Glutamatergic neuron (in vitro differentiated cells): ENCODE data around the gene PPP1R13B. TPM values are rescaled to one million over a fixed set of nuclear protein-coding genes. Genes with fewer than 3 reads are reported as not detected.

Experiments
- DNase-seq: peaks from one replicate; pipeline ENCODE4 v3.0.0; 2022
- H3K27ac Mint-ChIP-seq: one replicate; pipeline ENCODE4 v1.8.0; 2020; ENCODE audit warnings: mild to moderate bottlenecking, mixed read lengths, inconsistent platforms; ENCODE audit not compliant: unreplicated experiment
- H3K27me3 Mint-ChIP-seq: one replicate; pipeline ENCODE4 v1.8.0; 2020; ENCODE audit warnings: mild to moderate bottlenecking, moderate library complexity, mixed read lengths, inconsistent platforms; ENCODE audit not compliant: unreplicated experiment
- H3K36me3 Mint-ChIP-seq: one replicate; pipeline ENCODE4 v1.8.0; 2020; ENCODE audit warnings: mild to moderate bottlenecking, mixed read lengths, inconsistent platforms; ENCODE audit not compliant: unreplicated experiment
- H3K4me1 Mint-ChIP-seq: one replicate; pipeline ENCODE4 v1.8.0; 2020; ENCODE audit warnings: mild to moderate bottlenecking, low read depth, mixed read lengths, inconsistent platforms; ENCODE audit not compliant: unreplicated experiment
- H3K4me3 Mint-ChIP-seq: one replicate; pipeline ENCODE4 v1.8.0; 2020; ENCODE audit warnings: mild to moderate bottlenecking, mixed read lengths, inconsistent platforms; ENCODE audit not compliant: unreplicated experiment
- H3K9me3 Mint-ChIP-seq: one replicate; pipeline ENCODE4 v1.8.0; 2020; ENCODE audit warnings: mild to moderate bottlenecking, moderate library complexity, mixed read lengths, inconsistent platforms; ENCODE audit not compliant: unreplicated experiment
- CTCF ChIP-seq: fragments of 200-600 bp; sonication (generic); IDR thresholded peaks from one replicate; pipeline ENCODE4 v1.5.0; 2021; ENCODE audit not compliant: partially characterized antibody, unreplicated experiment
- total RNA-seq: library from RNA; stranded (reverse); fragmentation: NEBNext Ultra II Directional; extraction: Animal tissue kit (Norgen Biotek cat#: 25700); gene quantifications from one replicate; pipeline ENCODE4 v1.2.1, GENCODE V29; 2021; ENCODE audit not compliant: unreplicated experiment

The PPP1R13B gene
- total RNA-seq, 1 donor from 2014 or later = 24.6 TPM

GRCh38 chr14:103818870-103819269 is 28.5 kb downstream of the PPP1R13B start:
- Mint-ChIP-seq H3K27me3 (peaks cover 3% of the 10 kb centered on the region), H3K27ac (peak overlapping the region; percentile 4), H3K4me3 (peak overlapping the region; percentile 44), H3K4me1 (peaks cover 18% of the 10 kb centered on the region), H3K36me3 (no peaks in the 10 kb centered on the region), H3K9me3 (no peaks in the 10 kb centered on the region)
- no peak for DNase-seq
- no peak for TF ChIP-seq CTCF

- H3K36me3 Mint-ChIP-seq = no peaks in the 10 kb centered on the region
- no peak overlapping the region for H3K27ac Mint-ChIP-seq
- TF ChIP-seq CTCF = no peak
- H3K27me3 Mint-ChIP-seq = peaks cover 3% of the 10 kb centered on the region
- H3K4me3 Mint-ChIP-seq = no peak overlapping the region
- peaks cover 18% of the 10 kb centered on the region for H3K4me1 Mint-ChIP-seq
- H3K9me3 Mint-ChIP-seq = no peaks in the 10 kb centered on the region
- DNase-seq = no peak
Observed at GRCh38 chr14:103818422-103818821, 29.0 kb downstream of the PPP1R13B start.

- Mint-ChIP-seq H3K4me1 (peaks cover 18% of the 10 kb centered on the region), H3K27ac (no peak overlapping the region), H3K36me3 (no peaks in the 10 kb centered on the region), H3K27me3 (peaks cover 3% of the 10 kb centered on the region), H3K4me3 (no peak overlapping the region), H3K9me3 (no peaks in the 10 kb centered on the region)
- no peak for DNase-seq
- TF ChIP-seq CTCF = no peak
Observed at GRCh38 chr14:103817595-103817994, 29.8 kb downstream of the PPP1R13B start.

- no peak for TF ChIP-seq CTCF
- Mint-ChIP-seq H3K27me3 (peaks cover 3% of the 10 kb centered on the region), H3K27ac (no peak overlapping the region), H3K4me3 (no peak overlapping the region), H3K9me3 (no peaks in the 10 kb centered on the region), H3K36me3 (no peaks in the 10 kb centered on the region), H3K4me1 (peaks cover 18% of the 10 kb centered on the region)
- no peak for DNase-seq
Observed at GRCh38 chr14:103816991-103817390, 30.4 kb downstream of the PPP1R13B start.

- peaks cover 3% of the 10 kb centered on the region for H3K27me3 Mint-ChIP-seq
- H3K4me1 Mint-ChIP-seq = peaks cover 14% of the 10 kb centered on the region
- no peak overlapping the region for H3K4me3 Mint-ChIP-seq
- TF ChIP-seq CTCF = no peak
- no peaks in the 10 kb centered on the region for H3K36me3 Mint-ChIP-seq
- H3K9me3 Mint-ChIP-seq = no peaks in the 10 kb centered on the region
- no peak overlapping the region for H3K27ac Mint-ChIP-seq
- no peak for DNase-seq
Observed at GRCh38 chr14:103815253-103815652, 32.1 kb downstream of the PPP1R13B start.
